ENCODE measurements around the gene PBX2.
"Not testable (repeated sequence)": the region's sequence is repeated elsewhere in the genome, so short reads cannot be mapped to it uniquely, and the experiment has no call there.

PBX2 gene

DNA sequence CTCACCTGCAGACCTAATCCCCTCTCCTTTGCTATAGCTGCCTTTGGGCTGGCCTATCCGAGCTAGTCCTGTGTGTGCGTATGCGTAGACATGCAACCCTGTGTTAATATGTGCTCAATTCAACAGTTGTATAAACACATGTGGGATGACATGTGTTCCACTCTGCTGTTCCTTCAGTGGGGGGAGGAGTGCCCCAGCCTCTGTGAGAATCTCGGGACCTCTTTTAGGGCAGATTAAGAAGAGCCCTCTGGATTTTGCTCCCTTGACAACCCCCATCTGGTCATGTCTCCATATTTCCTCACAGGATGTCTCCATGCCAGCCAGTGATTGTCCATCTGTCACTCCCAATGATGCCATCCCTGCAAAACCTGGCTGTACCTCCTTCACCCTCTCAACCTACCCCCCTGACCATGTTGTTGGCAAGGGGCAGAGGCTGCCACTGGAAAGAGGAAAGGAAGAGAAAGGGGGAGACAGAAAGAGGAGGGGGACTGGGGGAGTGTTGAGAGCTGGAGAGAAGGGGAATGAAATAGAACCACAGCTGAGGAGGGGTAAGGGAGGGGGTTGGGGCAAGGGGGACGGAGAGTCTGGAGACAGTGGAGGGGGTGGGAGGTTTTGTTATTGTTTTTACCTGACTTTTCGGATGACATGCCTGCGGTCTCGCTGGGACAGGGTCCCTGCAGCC, 38.7 kb downstream of the PBX2 start:
- no peak for DNase-seq (ENCODE audit: low spot score)

DNA sequence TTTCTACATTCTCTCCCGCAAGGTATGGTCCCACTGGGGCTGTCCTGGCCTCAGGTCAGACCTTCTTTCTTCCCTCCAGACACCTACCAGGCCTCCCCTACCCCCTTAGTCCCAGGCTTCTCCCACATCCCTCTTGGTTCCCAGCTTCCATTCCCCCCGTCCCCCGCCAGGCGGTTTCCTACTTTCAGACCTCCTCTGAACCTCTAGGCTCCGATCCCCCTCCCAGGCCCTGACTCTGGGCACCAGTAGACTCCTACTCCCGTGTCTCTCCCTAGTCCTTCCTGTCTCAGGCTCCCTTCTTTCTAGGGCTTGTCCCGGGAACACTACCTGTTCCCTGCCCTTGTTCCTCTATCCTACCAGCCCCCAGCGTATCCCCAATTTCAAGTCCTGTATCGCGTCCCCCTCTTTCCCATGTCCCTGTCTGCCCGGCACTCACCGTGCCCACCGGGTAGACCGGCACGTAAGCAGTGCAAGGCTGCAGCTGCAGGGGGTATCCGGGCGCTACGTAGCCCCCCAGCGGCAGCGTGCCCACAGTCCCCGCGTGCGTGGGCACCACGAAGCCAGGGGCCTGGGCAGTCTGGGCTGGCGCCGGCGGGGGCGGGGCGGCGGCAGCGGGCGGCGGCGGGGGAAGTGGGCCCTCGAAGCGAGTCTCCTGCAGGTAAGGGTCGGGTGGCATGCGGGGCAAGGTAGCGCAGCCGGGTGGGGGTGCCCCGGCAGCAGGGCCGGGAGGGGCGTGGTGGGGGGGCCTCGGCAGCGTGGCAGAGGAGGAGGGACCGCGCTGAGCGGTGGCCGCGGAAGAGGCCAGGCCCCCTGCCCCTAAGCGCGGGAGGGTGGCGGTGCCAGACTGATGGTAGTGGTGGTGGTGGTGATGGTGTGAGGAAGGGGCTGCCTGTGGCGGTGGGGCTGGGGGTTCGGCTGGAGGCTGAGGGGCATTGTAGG, 39.8 kb downstream of the PBX2 start:
- no peak for DNase-seq (ENCODE audit: low spot score)

DNA sequence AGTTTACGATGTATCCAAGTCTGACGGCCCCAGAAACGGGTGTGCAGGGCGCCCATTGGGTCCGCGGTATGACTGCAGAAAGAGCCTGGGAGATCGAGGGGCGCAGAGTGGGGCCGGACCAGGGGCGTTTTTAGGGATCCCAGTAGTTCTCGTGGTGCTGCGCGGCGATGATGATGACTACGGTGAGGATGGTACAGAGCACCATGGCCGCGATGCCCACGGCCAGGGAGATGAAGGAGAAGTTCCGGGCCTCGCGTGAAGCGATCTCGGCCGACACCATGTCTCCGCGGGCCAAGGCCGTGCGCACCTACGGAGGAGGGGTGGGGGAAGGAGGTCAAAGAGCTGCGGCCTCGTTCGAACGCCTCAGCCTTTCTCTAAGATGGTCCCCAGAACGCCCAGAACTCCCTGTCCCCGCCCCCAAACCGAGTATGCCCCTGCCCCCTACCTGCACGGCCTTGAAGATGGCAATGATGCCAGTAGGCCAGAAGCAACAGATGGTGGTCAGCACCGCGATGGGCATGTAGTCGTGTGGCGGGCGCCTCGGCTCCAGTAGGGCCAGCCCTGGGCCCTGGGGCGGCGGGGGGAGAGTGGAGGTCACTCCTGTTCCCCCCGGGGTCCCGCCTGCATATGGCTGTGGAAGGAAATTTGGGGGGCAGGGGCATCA, 40.8 kb downstream of the PBX2 start:
- no peak for DNase-seq (ENCODE audit: low spot score)

DNA sequence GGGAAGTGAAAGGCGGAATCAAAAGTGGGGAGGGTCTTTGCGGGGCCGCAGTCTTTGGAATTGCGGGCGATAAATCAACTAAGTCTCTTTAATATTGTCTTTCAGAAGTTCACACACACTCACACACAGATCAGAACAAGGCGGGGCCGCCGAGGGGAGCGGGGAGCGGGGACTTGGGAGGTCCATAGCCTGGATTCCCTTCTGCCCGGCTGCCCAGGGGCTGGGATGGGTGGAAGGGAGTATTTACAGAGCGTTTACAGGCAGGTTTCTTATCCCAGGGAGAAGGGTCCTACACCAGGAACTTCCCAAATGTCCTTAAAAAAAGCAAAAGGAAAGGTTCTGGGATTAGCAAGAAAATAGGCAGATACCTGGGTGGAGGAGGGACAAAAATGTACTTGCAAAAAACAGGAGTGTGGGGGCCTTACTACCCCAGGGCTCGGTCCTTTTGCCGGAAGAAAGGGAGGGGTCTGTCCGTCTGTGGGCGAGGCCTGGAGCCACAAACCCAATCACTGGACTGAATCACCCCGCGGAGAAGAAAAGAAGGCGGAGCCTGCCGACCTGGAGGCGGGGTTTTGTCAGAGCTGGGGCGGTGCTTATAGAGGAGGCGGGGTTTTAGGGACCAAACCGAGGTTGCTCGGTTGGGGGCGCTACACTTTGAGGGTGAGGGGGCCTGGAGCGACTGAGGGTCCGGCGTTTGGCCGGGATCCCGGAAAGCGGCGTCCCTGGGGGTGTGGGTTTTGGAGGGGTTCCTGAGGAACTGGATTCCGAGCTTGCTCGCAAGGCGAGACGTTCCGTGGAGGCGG, 41.5 kb downstream of the PBX2 start:
- DNase-seq (ENCODE audit: low spot score) = no peak

DNA sequence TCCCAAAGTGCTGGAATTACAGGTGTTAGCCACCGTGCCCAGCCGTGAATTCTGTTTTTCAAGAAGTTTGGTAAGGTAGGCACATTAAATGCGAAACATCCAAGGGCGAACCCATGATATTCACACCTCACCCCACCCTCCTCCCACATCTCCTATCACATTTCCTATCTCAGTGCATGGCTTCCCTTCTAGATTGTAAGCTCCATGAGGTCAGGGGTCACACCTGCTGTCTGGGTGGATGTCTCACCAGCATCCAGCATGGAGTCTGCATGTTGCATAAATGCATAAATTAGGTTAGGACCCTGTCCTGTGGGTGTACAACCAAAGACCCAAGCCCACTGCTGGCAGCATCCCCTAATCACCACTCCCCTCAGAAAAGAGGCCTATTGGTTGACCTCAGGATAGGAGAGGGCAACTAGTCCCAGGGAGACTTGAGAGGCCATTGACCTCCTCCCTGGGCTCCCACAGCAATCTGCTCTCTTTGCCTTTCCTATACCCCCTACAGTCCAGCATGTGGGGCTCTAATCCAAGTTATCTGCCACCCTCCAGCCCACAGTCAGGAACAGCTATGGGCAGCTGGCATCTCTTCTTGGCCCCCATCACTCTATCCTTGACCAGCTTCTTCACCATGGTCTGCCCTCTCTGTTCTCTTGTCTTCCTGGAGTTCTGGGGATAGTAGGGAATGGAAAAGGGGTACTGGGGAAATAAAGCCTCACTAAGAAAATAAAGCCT, 42.4 kb downstream of the PBX2 start:
- DNase-seq (ENCODE audit: low spot score) = no peak

DNA sequence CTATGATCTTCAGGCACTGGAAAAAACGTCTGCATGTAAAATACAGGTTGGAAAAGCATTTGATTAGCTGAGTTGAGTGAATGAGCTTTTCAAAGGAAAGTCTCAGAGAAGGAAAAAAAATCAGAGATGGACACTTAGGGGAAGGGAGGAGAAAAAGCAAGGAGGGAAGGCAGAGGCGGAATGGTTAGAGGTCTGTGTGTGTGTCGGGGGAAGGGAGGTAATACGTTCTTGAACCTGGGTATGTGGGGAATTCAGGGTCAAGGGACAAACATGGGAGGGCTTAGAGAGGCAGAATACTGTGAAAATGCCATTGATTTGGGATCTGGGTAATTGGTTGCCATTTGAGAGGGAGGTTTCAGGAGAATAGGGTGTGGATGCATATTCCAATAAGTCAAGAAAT, 43.3 kb downstream of the PBX2 start:
- DNase-seq (ENCODE audit: low spot score) = no peak

DNA sequence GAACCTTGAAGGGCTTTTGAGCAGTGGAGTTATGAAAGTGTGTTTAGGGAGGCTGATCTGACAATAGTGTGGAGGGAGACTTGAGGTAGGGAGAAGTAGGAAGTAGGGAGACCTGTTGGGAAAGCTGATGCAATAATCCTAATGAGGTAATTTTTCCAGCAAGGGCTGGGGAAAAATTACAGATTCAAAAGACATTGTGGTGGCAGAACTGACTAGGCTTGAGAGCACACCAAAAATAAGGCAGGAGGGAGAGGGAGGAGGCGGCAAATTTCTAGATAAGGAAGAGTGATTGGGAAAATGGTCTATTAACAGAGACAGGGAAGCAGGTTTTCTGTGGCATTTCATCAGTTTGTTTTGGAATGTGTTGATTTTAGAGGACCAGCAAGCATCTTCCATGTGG, 43.7 kb downstream of the PBX2 start:
- no peak for DNase-seq (ENCODE audit: low spot score)

DNA sequence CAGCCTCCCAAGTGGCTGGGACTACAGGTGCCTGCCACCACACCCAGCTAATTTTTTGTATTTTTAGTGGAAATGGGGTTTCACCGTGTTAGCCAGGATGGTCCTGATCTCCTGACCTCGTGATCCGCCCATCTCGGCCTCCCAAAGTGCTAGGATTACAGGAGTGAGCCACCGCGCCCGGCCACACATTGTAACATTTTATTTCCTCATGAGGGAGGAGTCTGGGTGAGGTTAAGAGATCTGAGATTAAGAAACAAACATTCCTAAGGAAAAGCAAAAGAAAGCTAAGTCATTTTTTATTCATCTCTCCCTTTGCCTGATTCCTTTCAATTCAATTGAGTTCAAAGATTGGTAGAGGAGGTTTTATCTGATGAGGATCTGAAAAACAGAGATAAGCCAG, 45.8 kb downstream of the PBX2 start:
- DNase-seq (ENCODE audit: low spot score) = not testable (repeated sequence)

DNA sequence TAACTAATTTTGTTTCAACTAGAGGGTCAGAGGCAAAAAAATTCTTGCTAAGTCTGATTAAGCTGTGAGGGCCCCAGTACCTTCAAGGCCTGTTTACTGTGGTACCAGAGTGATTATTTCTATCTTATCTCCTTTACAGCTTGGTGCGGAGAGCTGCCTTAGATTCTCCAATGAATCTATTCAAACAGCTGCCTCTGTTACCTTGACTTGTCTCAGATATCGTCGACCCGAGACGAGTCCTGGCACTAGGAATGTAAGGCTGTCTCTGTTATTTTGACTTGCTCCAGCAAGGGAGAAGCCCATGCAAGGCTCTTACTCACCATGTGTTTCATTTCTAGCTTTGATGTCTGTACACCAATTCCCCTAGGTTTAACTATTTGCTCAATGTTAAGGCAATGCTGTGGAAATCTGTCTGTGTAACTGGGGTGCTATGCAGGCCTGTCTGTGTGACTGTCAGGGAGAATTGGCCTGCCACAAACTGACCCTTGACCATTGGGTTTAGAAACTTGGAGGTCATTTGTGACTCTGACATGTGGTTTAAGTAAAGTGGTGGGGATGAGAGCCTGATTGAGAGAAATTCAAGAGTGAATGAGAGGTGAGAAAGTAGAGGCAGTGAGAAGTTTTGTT, 49.5 kb downstream of the PBX2 start:
- no peak for DNase-seq (ENCODE audit: low spot score)

DNA sequence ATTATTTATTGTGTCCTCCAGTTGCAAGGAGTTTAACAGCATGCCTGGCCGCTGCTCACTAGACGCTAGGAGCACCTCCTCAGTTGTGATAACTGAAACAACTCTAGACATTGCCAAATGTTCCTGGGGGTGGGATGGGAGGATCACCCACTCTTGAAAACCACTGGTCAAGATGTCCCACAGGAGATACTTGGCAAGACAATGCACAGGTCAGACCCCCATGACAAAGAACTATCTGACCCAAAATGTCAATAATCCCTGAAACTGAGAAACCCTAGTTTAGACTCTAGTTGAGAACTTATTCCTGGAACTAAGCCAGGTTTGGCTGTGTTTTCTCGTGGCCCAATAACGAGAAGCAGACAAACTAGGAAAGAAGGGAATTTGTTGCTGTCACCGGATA, 50.4 kb downstream of the PBX2 start:
- DNase-seq (ENCODE audit: low spot score) = no peak

DNA sequence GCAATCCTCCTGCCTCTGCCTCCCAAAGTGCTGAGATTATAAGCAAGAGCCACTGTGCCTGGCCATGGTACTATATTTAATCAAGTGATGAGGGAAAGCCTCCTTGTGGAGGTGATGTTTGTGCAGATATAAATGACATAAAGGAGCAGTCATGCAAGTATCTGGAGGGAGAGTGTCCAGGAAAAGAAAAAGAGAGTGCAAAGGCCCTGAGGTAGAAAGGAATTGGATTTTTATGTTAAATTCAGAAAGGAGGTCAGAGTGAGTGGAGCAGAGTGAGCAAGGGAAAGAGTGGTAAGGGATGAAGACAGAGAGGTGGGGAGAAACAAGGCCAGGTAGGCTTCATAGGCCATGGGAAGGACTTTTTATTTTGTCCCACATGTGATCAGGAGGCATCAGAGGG, 52.5 kb downstream of the PBX2 start:
- no peak for DNase-seq (ENCODE audit: low spot score)

Measured in HuH-7 (cell line).